CD4-positive, alpha-beta T cell treated with Interleukin-4 for 4 hours (primary cell): ENCODE measurements around the gene STPG3.

ENCODE experiments used
- DNase-seq: peaks from one replicate; pipeline ENCODE4 v3.0.0-alpha.2; 2020

Gene STPG3

GRCh38 chr9:137267933-137268355 is 16.9 kb downstream of the STPG3 start:
- DNase-seq = no peak

DNA sequence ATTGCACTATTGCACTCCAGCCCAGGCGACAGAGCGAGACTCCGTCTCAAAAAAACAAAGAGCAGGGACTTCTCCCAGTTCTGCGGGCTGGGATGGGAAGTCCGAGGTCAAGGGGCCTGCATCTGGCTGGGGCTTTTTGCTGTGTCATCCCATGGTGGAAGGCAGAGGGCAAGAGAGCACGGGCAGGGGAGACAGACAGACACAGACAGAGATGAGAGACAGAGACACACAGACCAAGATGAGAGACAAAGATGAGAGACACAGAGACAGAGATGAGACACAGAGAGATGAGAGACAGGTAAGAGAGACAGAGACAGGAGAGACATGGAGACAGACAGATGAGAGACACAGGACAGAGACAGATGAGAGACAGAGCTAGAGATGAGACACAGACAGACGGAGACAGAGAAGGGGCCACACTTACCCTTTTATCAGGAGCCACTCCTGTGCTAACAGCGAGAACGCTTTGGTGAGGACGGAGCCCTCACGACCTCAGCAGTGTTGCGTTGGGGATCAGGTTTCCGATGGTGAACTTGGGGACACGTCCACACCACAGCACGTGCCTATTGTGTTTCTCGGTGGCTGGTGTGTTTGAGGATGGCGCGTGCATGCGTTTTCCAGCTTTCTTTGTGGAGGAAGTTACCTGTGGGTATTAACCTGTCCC is 17.6 kb downstream of the STPG3 start:
- no peak for DNase-seq

- DNase-seq = no peak
Observed at GRCh38 chr9:137269231-137269772, 18.2 kb downstream of the STPG3 start.

DNA sequence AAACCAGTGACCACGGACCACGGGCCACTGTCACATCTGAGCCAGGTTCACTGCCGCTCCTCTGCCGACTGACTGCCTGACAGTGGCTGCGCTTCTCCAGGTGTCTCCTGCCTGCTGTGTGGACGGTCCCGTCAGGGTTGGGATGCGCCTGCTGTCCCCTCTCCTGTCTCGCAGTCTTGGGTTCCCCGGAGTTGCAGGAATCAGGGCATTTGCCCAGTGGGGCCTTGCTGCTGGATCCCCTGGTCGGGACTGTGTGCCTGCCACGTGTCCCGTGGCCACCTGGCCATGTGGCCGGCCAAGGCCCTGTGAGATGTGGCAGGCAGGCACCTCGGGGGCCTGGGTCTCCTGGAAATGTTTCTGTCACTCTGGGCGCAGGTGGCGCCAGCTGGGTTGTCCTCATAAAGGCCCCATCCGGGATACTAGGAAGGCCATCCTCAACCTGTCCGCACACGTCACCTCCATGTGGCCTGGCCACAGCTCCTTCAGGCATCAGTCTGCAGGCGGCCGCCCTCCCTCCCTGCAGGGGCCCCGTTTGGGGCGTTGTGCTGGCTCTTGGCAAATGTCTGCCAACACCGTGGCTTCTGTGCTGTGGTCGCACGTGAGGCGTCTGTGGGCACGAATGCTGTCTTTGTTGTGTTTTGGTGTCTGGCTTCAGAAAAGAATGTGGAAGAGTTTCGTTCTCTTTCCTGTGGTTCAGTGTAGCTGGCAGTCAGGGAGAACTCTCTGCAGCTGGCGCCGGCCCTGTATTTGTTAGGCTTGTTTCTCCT is 20.0 kb downstream of the STPG3 start:
- no peak for DNase-seq

GRCh38 chr9:137271696-137272076 is 20.6 kb downstream of the STPG3 start:
- DNase-seq = no peak

GRCh38 chr9:137272241-137273094 is 21.4 kb downstream of the STPG3 start:
- DNase-seq = no peak

- DNase-seq = no peak
Observed at GRCh38 chr9:137273095-137273490, 22.0 kb downstream of the STPG3 start.

- DNase-seq = no peak
Observed at GRCh38 chr9:137273611-137274320, 22.7 kb downstream of the STPG3 start.

GRCh38 chr9:137275203-137275587 is 24.1 kb downstream of the STPG3 start:
- DNase-seq = no peak

- no peak for DNase-seq
Observed at GRCh38 chr9:137275588-137276472, 24.7 kb downstream of the STPG3 start.

DNA sequence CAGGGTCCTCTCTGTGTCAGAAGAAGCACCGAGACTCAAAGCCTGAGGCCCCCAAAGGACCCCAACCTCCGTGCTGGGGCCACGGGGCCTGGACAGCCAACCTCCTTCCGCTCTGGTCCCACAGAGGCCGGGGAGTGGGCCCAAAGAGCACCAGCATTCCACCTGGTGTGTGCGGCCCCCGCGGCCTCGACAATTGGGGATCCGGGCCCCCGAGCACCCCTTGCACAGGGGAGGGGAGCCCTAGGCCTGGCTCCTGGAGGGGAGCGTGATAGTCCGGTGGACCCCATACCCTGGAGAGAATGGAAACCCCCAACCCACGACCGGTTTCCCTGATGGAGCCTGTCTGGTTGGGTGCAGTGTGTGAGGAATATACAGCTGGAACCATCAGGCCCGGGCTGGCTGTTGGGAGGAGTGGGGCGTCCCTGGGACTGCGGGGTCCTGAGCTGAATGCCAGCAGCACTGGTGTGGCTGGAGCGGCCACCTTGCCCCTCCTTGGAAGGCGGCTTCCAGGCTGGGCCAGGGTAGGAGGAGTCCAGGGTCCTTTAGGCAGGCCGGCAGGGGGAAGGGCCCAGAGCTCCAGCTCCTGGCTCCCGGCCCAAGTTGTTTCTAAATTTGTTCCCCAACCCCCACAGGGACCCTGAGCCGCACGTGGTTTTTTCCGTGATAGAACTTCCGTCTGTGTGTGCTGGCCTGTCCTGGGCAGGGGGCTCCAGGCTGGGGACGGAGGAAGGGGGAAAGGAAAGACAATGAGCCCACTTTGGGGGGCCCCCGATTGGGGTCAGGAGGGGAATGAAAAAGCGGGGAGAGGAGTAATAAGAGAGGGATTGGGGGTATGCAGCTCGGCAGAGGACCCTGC is 25.6 kb downstream of the STPG3 start:
- no peak for DNase-seq

DNA sequence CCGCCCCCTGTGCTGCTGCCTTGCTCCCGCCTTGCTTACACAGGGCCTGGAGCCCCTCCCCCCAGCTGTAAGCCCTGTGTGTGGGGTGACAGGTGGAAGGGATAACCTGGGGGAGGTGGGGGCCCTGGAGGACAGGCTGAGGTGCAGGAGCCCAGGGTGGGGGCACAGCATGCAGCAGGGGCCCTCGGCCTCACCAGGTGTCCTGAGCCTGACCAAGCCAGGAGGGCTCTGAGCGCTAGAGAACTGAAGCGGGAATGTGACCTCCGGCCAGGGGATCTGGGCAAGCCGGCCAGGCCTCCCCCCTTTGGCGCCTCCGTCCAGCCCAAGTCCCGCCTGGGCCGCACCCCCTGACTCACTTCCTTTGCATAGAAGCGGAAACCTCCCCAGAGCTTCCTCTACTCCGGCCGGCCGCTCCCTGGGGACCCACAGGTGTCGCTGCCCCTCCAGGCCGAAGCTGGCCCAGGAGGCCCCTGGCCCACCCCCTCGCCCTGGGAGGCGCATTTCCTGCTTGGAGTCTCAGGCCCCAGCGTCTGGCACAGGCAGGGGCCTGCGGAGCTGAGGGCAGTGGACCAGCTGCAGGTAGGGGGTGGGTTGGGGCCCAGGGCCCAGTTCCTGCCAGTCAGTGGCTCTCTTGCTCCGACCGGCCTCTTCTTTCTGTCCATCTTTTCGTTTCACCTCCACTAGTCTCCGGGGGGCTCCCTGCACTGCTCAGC is 26.4 kb downstream of the STPG3 start, which contains the start of gene TOR4A:
TSS of gene TOR4A (plus strand) at position 398 of the 713 bp plus-strand sequence. CDS start 964 bp downstream, outside the sequence.
- peak; percentile 37 for DNase-seq

- no peak for DNase-seq
Observed at GRCh38 chr9:137278061-137278701, 27.1 kb downstream of the STPG3 start.

DNA sequence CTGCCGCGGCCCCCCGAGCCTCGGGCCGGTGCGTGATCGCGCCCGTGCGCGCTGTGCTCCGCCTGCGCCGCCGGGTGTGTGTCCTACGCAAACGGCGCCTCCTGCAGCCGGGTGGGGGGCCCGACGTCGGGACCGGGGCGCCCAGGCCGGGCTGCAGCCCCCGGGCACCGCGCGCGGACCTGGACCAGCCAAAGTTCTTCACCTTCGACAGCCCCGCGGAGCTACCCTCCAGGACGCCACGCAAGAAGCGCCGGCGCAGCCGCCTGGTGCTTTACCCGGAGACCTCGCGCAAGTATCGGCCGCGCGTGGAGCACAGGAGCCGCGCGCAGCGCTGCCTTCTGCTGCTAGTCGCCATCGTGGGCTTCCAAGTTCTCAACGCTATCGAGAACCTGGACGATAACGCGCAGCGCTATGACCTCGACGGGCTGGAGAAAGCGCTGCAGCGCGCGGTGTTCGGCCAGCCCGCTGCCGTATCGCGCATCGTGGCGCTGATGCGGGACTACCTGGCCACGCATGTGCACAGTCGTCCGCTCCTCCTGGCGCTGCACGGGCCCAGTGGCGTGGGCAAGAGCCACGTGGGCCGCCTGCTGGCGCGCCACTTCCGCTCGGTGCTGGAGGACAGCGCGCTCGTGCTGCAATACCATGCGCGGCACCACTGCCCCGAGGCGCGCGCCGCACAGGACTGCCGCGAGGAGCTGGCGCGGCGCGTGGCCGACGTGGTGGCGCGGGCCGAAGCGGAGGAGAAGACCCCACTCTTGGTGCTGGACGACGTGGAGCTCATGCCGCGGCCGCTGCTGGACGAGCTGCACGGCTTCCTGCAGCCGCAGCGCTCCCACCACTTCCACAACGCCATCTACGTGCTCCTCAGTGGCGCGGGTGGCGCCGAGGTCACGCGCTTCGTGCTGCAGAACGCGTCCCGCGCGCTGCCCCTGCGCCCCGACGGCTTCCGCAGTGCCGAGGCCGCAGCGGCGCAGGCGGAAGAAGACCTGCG is 27.9 kb downstream of the STPG3 start:
- no peak for DNase-seq

GRCh38 chr9:137279741-137280473 is 28.8 kb downstream of the STPG3 start:
- no peak for DNase-seq

DNA sequence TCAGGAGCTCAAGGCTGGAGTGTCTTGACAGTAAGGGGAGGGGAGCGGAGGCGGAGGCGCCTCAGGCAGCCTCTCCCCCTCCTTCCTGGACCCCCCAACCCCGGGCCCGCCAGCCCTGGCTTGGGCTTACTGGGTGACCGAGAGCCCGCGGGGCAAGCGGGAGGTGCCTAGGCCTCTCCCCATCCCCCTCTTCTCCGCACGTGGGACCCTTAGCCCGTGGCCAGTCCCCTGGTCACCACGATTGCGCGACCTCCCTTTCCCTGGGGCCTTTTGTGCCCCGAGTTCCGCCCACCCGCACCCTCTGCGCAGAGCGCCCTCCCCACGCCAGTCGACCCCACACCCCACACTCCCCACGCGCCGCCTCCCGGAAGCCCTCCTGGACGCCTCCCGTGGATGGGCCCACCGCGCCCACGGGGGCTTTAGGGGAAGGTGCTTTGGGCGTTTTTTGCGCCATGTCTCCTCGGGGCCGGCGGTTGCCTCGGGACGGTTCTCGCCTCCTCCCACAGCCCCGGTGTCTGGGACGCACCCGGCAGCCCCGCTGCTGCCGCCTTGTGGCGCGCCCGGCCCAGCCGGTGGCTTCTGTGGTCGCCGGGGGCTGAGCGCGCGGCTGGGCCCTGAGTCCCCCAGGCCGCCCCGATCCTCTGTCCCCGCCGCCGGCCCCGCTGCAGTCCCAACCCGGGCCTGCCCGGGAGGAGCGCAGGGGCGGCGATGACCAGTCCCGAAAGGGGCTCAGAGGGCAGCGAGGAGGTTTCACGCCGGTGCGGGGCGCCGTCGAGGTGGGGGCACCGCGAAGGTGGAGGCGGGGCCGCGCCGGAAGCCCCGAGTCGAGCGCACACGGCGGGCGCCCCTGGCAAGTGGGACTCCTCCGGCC is 29.6 kb downstream of the STPG3 start:
- no peak for DNase-seq
